OCI-LY3 (cell line): ENCODE data around the gene SLCO2A1.

Experiments used
- CTCF ChIP-seq: fragments of 200-600, 300-600 bp; sonication (generic); IDR thresholded peaks from 2 replicates; pipeline ENCODE4 v1.5.1; 2014; ENCODE audit warnings: antibody characterized with exemption, low read length, low read depth
- EZH2phosphoT487 ChIP-seq: fragments of 200-600 bp; shearing (Covaris generic); IDR thresholded peaks from 2 replicates; pipeline ENCODE4 v1.6.1; 2018; ENCODE audit warnings: antibody characterized with exemption, mixed run types, low read depth

GRCh38 chr3:133997871-133998635, 31.7 kb downstream of the SLCO2A1 start:
- no peak for TF ChIP-seq CTCF
- no peak for TF ChIP-seq EZH2phosphoT487
